Effector memory CD4-positive, alpha-beta T cell (primary cell): ENCODE results near the gene ZNF148.

Source experiments
- DNase-seq, 3 donors: peaks; one replicate each; pipeline ENCODE4 v3.0.0-alpha.2; 2020
- H3K27ac ChIP-seq: 2 replicates; pipeline ENCODE4 v1.7.0; 2013; ENCODE audit warnings: mild to moderate bottlenecking, low read length, moderate library complexity; ENCODE audit not compliant: insufficient read depth, poor library complexity, severe bottlenecking
- H3K27me3 ChIP-seq: replicated peaks from 2 replicates; pipeline ENCODE4 v1.7.0; 2013; ENCODE audit warnings: mild to moderate bottlenecking, low read length; ENCODE audit not compliant: insufficient read depth, control insufficient read depth, poor library complexity, severe bottlenecking
- H3K36me3 ChIP-seq: 2 replicates; pipeline ENCODE4 v1.7.0; 2013; ENCODE audit warnings: mild to moderate bottlenecking, low read length, moderate library complexity; ENCODE audit not compliant: control insufficient read depth, insufficient read depth
- H3K4me1 ChIP-seq: 2 replicates; pipeline ENCODE4 v1.7.0; 2013; ENCODE audit warnings: low read length, mild to moderate bottlenecking; ENCODE audit not compliant: control insufficient read depth, insufficient read depth, poor library complexity, severe bottlenecking
- H3K4me3 ChIP-seq: 2 replicates; pipeline ENCODE4 v1.7.0; 2013; ENCODE audit warnings: low read length, low read depth, mild to moderate bottlenecking; ENCODE audit not compliant: insufficient read depth, poor library complexity, severe bottlenecking
- H3K9me3 ChIP-seq: 2 replicates; pipeline ENCODE4 v1.7.0; 2013; ENCODE audit warnings: mild to moderate bottlenecking, low read length, moderate library complexity; ENCODE audit not compliant: control insufficient read depth

The ZNF148 gene

GRCh38 chr3:125238759-125239158 is 136.4 kb downstream of the ZNF148 start:
- no peaks in the 10 kb centered on the region for H3K4me1 ChIP-seq
- H3K36me3 ChIP-seq: peaks cover 3% of the 10 kb centered on the region
- DNase-seq: no peak
- no peak overlapping the region for H3K27ac ChIP-seq
- H3K4me3 ChIP-seq: no peak overlapping the region
- H3K9me3 ChIP-seq: no peaks in the 10 kb centered on the region
- H3K27me3 ChIP-seq: no peaks in the 10 kb centered on the region

DNA sequence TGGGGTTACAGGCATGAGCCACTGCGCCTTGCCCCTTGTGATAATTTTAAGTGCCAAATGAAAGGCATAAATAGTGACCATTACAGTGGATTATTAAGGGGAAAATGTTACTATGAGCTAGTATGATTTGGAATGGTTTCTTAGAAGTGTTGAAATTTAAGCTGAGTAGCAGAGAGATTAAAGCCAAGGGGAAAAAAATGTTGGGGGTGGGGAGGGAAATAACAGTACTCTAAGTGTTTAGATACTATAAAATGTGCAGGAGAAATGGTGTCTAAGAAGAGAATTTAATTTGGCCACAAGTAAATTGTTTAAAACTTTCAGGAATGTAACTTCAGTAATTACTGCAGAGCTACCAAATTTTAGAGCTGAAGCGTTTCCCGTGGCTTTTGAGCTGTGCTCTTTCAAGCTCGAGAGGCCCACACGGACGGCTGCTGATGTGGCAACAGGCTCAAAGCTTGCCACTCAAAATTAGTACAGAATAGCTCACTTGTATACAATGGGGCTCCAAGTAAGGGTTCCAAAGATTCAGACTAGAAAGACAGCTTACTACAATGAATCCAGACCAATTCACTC is 138.7 kb downstream of the ZNF148 start:
- Histone ChIP-seq H3K4me1 (no peaks in the 10 kb centered on the region), H3K9me3 (no peaks in the 10 kb centered on the region), H3K36me3 (peaks cover 14% of the 10 kb centered on the region), H3K27me3 (no peaks in the 10 kb centered on the region), H3K27ac (no peak overlapping the region), H3K4me3 (no peak overlapping the region)
- DNase-seq: no peak

DNA sequence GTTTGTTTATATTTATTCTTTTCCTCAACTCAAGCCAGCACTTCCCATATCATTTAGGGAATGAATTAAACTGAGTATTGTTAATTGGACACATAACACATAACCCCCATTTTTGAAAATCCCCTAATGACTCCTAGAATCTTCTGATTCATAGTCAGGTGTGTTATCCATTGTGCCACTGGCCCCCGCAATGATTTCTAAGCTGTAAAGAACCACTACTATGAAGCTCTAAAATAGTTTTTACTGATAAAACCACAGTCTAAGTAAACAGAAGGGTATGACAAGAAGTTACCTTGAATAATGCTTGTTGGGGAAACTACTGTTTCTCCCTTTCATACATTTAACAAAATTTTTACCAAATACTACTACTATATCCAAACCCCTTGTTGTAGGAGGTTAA is 140.3 kb downstream of the ZNF148 start:
- Histone ChIP-seq H3K36me3 (peaks cover 14% of the 10 kb centered on the region), H3K27ac (no peak overlapping the region), H3K4me1 (no peaks in the 10 kb centered on the region), H3K27me3 (no peaks in the 10 kb centered on the region), H3K9me3 (no peaks in the 10 kb centered on the region), H3K4me3 (no peak overlapping the region)
- no peak for DNase-seq

DNA sequence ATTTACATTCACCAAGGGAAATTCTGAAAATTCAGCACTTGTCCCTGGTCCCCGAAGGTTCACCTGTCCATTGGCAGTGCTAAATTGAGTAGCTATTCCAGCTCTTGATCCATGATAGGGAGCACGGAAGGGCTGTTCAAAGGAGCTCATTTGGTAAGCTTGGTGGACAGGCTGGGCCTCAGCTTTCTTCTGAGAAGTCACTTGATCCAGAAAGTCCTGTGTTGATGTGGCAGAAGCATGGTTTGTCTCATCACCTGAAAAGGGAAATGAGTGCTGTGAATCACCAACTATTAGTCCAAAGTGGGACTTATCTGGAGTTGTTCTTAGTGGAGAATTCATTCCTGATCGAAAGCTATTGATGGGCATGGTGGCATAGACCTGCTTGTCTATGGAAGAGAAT is 142.7 kb downstream of the ZNF148 start:
- no peaks in the 10 kb centered on the region for H3K9me3 ChIP-seq
- DNase-seq: no peak
- no peak overlapping the region for H3K4me3 ChIP-seq
- no peaks in the 10 kb centered on the region for H3K4me1 ChIP-seq
- no peak overlapping the region for H3K27ac ChIP-seq
- H3K27me3 ChIP-seq: no peaks in the 10 kb centered on the region
- H3K36me3 ChIP-seq: peaks cover 14% of the 10 kb centered on the region

GRCh38 chr3:125231895-125232294 is 143.2 kb downstream of the ZNF148 start:
- Histone ChIP-seq H3K4me1 (no peaks in the 10 kb centered on the region), H3K36me3 (peaks cover 11% of the 10 kb centered on the region), H3K27ac (no peak overlapping the region), H3K4me3 (no peak overlapping the region), H3K27me3 (no peaks in the 10 kb centered on the region), H3K9me3 (no peaks in the 10 kb centered on the region)
- DNase-seq: no peak

DNA sequence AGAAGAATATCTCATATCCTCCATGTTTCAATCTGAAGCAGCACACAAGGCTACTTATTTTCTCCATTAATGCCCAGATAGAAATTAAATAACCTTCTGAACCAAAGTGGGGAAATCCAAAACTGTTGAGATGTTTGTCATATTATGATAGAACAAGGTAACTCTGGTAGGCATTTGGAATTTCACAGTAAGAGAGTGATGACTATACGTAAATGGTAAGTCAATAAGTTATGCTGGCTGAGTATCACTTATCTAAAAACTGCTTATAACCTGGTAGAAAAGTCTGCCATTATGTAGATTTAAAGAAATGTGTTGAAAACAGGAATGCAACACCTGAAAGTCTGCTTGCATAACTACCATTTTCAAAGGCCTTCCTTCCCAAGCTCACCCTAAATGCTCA is 145.4 kb downstream of the ZNF148 start:
- peaks cover 11% of the 10 kb centered on the region for H3K36me3 ChIP-seq

GRCh38 chr3:125229168-125229567 is 146.0 kb downstream of the ZNF148 start:
- H3K27ac ChIP-seq: no peak overlapping the region
- H3K4me3 ChIP-seq: no peak overlapping the region
- no peak for DNase-seq
- no peaks in the 10 kb centered on the region for H3K27me3 ChIP-seq
- H3K9me3 ChIP-seq: no peaks in the 10 kb centered on the region
- peaks cover 11% of the 10 kb centered on the region for H3K36me3 ChIP-seq
- no peaks in the 10 kb centered on the region for H3K4me1 ChIP-seq

More for the DNA sequence above, 145.4 kb downstream of the ZNF148 start:
- Histone ChIP-seq H3K4me3 (no peak overlapping the region), H3K27me3 (no peaks in the 10 kb centered on the region), H3K9me3 (no peaks in the 10 kb centered on the region), H3K4me1 (no peaks in the 10 kb centered on the region), H3K27ac (no peak overlapping the region)
- DNase-seq: no peak

DNA sequence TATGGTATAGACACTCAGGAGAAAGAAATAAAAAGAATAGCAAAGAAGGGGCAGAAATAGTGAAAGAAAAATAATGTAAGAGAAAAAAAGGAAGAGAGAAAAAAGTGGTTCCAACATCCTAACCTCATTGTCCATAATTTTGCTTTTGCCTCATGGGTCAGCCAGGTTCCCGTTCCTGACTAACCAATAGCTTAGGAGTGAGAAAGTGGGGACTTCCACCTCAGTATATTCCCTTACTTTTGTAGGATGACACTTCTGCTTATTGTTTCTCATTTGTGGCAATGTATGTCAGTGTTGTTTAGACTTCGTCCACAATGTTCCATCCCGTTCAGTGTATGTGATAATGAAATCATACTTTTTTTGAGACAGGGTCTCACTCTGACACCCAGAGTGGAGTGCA is 153.3 kb downstream of the ZNF148 start:
- H3K36me3 ChIP-seq: no peaks in the 10 kb centered on the region
- no peaks in the 10 kb centered on the region for H3K4me1 ChIP-seq
- no peak overlapping the region for H3K4me3 ChIP-seq
- no peak for DNase-seq
- no peaks in the 10 kb centered on the region for H3K27me3 ChIP-seq
- H3K27ac ChIP-seq: no peak overlapping the region
- H3K9me3 ChIP-seq: no peaks in the 10 kb centered on the region

GRCh38 chr3:125220727-125221429 is 154.2 kb downstream of the ZNF148 start:
- DNase-seq: no peak
- Histone ChIP-seq H3K27ac (no peak overlapping the region), H3K4me1 (no peaks in the 10 kb centered on the region), H3K9me3 (no peaks in the 10 kb centered on the region), H3K27me3 (no peaks in the 10 kb centered on the region), H3K36me3 (no peaks in the 10 kb centered on the region), H3K4me3 (no peak overlapping the region)

DNA sequence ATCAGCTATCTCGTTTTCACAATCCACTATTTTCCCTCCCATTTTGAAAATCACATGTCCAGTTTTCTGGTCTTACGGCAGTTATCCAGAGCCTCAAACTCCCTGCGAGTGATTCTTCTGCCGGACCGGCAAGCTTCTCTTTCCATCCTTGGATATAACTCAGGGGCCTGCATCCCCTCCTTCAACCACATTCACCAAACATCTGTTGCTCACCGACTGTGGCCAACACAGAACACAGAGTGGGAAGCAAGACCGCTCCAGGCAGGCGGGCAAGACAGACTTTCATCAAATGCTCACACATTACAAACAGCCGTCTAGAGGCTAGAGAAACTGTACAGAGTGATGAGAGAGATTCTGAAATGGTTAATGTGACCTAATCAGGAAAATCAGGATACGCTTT is 154.9 kb downstream of the ZNF148 start:
- Histone ChIP-seq H3K36me3 (no peaks in the 10 kb centered on the region), H3K4me1 (no peaks in the 10 kb centered on the region), H3K27ac (no peak overlapping the region), H3K27me3 (no peaks in the 10 kb centered on the region), H3K9me3 (no peaks in the 10 kb centered on the region), H3K4me3 (no peak overlapping the region)
- no peak for DNase-seq
